ENCODE results near the gene MRPL23.

The MRPL23 gene

GRCh38 chr11:1963864-1964263 is 16.7 kb downstream of the MRPL23 start:
- Histone ChIP-seq H3K27ac (ENCODE audit: low read length) (no peak overlapping the region), H3K9me3 (ENCODE audit: insufficient read depth, low read length, severe bottlenecking) (no peaks in the 10 kb centered on the region), H3K4me3 (ENCODE audit: low read depth in 1 of 2, low read length in 2 of 2) (no peak overlapping the region), H4K20me1 (ENCODE audit: insufficient read depth, low read length) (no peaks in the 10 kb centered on the region), H3K4me2 (ENCODE audit: insufficient read depth, low read length) (no peak overlapping the region), H3K79me2 (ENCODE audit: insufficient read depth, low read length) (no peaks in the 10 kb centered on the region), H3K4me1 (ENCODE audit: insufficient read depth, low read length) (no peaks in the 10 kb centered on the region), H2AFZ (ENCODE audit: low read depth, low read length) (no peak overlapping the region), H3K36me3 (ENCODE audit: insufficient read depth, low read length) (no peaks in the 10 kb centered on the region), H3K27me3 (ENCODE audit: insufficient read depth, low read length, poor library complexity) (no peaks in the 10 kb centered on the region), H3K9ac (ENCODE audit: low read depth, low read length) (no peak overlapping the region)
- DNase-seq (no peak), ATAC-seq (ENCODE audit: insufficient read depth, low read depth) (no peak)
- TF ChIP-seq EZH2 (IDR thresholded peaks at IDR 0.05; ENCODE audit: borderline replicate concordance, low read depth, low read length, severe bottlenecking) (no peak), CTCF (IDR thresholded peaks at IDR 0.05; ENCODE audit: borderline replicate concordance, extremely low read depth, low read length, poor library complexity, severe bottlenecking) (no peak)

GRCh38 chr11:1964348-1964747 is 17.2 kb downstream of the MRPL23 start:
- Histone ChIP-seq H3K9me3 (ENCODE audit: insufficient read depth, low read length, severe bottlenecking) (no peaks in the 10 kb centered on the region), H4K20me1 (ENCODE audit: insufficient read depth, low read length) (no peaks in the 10 kb centered on the region), H3K79me2 (ENCODE audit: insufficient read depth, low read length) (no peaks in the 10 kb centered on the region), H3K4me3 (ENCODE audit: low read depth in 1 of 2, low read length in 2 of 2) (no peak overlapping the region), H3K4me1 (ENCODE audit: insufficient read depth, low read length) (no peaks in the 10 kb centered on the region), H3K36me3 (ENCODE audit: insufficient read depth, low read length) (no peaks in the 10 kb centered on the region), H3K9ac (ENCODE audit: low read depth, low read length) (no peak overlapping the region), H3K27me3 (ENCODE audit: insufficient read depth, low read length, poor library complexity) (no peaks in the 10 kb centered on the region), H3K27ac (ENCODE audit: low read length) (no peak overlapping the region), H2AFZ (ENCODE audit: low read depth, low read length) (no peak overlapping the region), H3K4me2 (ENCODE audit: insufficient read depth, low read length) (no peak overlapping the region)
- ATAC-seq (ENCODE audit: insufficient read depth, low read depth) (no peak), DNase-seq (no peak)
- no peak for TF ChIP-seq EZH2 (IDR thresholded peaks at IDR 0.05; ENCODE audit: borderline replicate concordance, low read depth, low read length, severe bottlenecking)

GRCh38 chr11:1964955-1965354 is 17.8 kb downstream of the MRPL23 start:
- Histone ChIP-seq H3K27me3 (ENCODE audit: insufficient read depth, low read length, poor library complexity) (no peaks in the 10 kb centered on the region), H3K4me3 (ENCODE audit: low read depth in 1 of 2, low read length in 2 of 2) (no peak overlapping the region), H2AFZ (ENCODE audit: low read depth, low read length) (no peak overlapping the region), H3K9me3 (ENCODE audit: insufficient read depth, low read length, severe bottlenecking) (no peaks in the 10 kb centered on the region), H3K79me2 (ENCODE audit: insufficient read depth, low read length) (no peaks in the 10 kb centered on the region), H4K20me1 (ENCODE audit: insufficient read depth, low read length) (no peaks in the 10 kb centered on the region), H3K27ac (ENCODE audit: low read length) (no peak overlapping the region), H3K9ac (ENCODE audit: low read depth, low read length) (no peak overlapping the region), H3K4me2 (ENCODE audit: insufficient read depth, low read length) (no peak overlapping the region), H3K4me1 (ENCODE audit: insufficient read depth, low read length) (no peaks in the 10 kb centered on the region), H3K36me3 (ENCODE audit: insufficient read depth, low read length) (no peaks in the 10 kb centered on the region)
- DNase-seq (no peak), ATAC-seq (ENCODE audit: insufficient read depth, low read depth) (no peak)
- no peak for TF ChIP-seq EZH2 (IDR thresholded peaks at IDR 0.05; ENCODE audit: borderline replicate concordance, low read depth, low read length, severe bottlenecking)
- no peak for TF ChIP-seq CTCF (IDR thresholded peaks at IDR 0.05; ENCODE audit: borderline replicate concordance, extremely low read depth, low read length, poor library complexity, severe bottlenecking)

GRCh38 chr11:1966531-1966930 is 19.4 kb downstream of the MRPL23 start:
- ATAC-seq (ENCODE audit: insufficient read depth, low read depth) = no peak
- no peak overlapping the region for H3K27ac ChIP-seq (ENCODE audit: low read length)
- H3K4me3 ChIP-seq (ENCODE audit: low read depth in 1 of 2, low read length in 2 of 2) = no peak overlapping the region

More at GRCh38 chr11:1966531-1966930, 19.4 kb downstream of the MRPL23 start:
- H3K79me2 ChIP-seq (ENCODE audit: insufficient read depth, low read length) = no peaks in the 10 kb centered on the region
- no peaks in the 10 kb centered on the region for H3K27me3 ChIP-seq (ENCODE audit: insufficient read depth, low read length, poor library complexity)
- TF ChIP-seq CTCF (IDR thresholded peaks at IDR 0.05; ENCODE audit: borderline replicate concordance, extremely low read depth, low read length, poor library complexity, severe bottlenecking) (no peak), EZH2 (IDR thresholded peaks at IDR 0.05; ENCODE audit: borderline replicate concordance, low read depth, low read length, severe bottlenecking) (no peak)
- no peak overlapping the region for H2AFZ ChIP-seq (ENCODE audit: low read depth, low read length)
- DNase-seq = no peak
- no peaks in the 10 kb centered on the region for H3K36me3 ChIP-seq (ENCODE audit: insufficient read depth, low read length)
- no peak overlapping the region for H3K4me2 ChIP-seq (ENCODE audit: insufficient read depth, low read length)
- no peaks in the 10 kb centered on the region for H3K9me3 ChIP-seq (ENCODE audit: insufficient read depth, low read length, severe bottlenecking)
- H3K9ac ChIP-seq (ENCODE audit: low read depth, low read length) = no peak overlapping the region
- no peaks in the 10 kb centered on the region for H4K20me1 ChIP-seq (ENCODE audit: insufficient read depth, low read length)
- H3K4me1 ChIP-seq (ENCODE audit: insufficient read depth, low read length) = no peaks in the 10 kb centered on the region
